Stimulated activated CD4-positive, alpha-beta T cell treated with anti-CD3 and anti-CD28 coated beads, Interleukin-2, amount 100 ng/mL, for 4 hours (primary cell): ENCODE data around the gene NINL.

Experiments
- DNase-seq: peaks from one replicate; pipeline ENCODE4 v3.0.0-alpha.2; 2020; ENCODE audit warnings: low read depth

Gene NINL

DNA sequence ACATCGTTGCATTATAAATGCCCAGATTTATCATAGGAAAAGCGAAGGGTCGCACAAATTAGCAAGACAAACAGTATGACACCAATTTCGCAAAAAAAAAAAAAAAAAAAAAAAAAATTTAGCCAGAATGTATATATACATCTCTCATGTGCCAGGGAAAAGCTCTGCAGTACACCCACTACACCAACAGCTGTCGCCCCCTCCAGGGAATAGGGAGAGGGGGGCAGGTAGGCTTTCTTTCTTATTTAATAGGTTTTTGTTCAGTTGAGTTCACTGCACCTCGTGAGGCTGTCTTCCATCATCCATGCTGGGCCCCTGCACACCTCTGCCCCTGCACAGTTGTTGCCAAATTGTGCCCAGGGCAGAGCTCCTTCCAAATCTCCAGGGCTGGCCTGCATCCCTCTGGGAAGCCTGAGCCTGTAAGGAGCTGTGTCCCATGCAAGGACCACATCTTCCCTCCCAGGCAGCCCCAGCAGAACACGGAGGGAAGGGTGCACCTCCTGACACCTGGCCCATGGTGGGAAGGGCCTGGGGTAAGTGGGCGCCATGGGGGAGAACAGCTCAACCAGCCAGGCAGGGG, 85.4 kb downstream of the NINL start:
- DNase-seq: no peak

DNA sequence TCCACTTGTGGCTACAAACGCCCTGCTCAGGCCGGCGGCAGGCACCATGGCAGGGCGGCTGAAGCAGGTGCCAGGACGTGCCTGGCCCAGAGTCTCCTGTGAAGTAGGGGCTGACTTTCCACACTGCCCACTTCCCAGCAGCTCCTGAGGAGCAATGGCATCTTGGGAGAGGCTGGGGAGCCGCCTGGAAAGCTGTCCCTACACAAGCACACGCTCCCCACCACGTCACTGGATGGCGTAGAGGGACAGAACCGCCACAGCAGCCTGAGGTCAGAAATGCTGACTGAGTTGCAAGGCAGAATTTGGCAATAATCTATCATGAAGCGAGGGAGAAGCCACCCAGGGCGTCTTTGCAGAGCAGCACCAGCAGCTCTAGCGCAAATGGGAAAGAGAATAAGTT, 86.3 kb downstream of the NINL start:
- no peak for DNase-seq

DNA sequence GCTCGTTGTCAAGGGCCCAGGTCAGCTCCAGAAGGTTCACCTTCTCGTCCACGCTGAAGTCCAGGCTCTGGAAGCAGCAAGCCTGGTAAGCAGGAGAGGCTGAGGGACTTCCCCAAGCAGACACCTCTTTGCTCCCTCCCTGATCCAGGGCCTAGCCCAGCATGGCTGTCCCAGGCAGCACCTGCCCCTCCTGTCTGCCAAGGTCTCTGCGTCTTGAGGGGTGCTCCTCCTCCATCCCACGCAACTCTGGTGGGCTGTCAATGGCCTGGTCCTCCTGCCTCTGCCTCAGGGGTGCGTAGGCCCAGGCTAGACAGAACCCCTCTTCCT, 87.1 kb downstream of the NINL start:
- DNase-seq: no peak

DNA sequence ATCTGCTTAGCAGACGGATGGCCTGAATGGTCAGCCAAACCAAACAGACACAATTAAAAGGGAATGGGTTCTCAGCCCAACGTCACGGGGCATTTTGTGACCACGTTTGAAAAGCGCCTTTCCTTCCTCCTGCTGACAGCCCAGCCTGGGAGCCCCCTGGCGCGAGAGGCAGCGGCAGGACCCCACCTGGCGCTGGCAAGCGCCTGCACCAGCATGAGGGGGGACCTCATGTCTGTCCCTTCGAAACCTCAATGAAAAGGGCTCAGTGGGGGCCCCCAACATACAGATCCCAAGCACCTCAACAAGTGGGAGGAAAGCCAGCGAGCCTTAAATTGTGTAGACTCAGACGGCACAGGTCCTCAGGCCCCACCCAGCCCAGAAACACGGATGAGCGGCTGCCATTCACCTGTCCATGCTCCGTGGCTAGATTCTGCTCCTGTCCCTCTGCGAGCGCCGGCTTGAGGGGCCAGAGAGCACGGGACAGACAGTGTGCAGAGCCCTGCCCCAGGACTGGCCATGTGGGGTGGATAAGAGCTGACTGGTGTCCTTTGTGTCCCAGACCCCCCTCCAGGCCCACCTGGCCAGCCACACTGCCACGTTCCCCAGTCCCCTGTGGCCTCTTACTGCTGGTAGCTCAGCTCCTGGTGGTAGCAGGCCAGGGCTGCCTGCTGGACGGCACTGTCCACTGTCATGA, 87.6 kb downstream of the NINL start:
- no peak for DNase-seq

DNA sequence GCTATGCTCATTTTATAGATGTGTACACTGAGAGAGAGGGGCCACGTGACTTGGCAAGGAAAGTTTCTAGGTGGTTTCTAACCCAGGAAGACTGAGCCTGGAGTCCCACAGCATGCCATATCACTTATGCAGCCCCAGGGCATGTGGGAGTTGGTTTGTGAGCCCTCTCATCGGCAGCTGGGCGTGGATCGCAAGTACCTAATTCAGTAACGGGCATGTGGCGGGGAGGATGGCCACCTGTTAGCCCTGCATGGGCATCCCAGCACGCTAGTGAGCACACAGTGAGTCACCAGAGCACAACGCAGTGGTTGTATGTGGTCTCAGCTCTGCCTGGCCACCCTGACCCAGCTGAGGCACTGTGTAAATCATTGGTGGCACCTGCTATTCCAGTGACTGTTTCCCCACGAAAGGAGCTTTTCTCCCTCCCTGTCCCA, 88.3 kb downstream of the NINL start:
- no peak for DNase-seq

DNA sequence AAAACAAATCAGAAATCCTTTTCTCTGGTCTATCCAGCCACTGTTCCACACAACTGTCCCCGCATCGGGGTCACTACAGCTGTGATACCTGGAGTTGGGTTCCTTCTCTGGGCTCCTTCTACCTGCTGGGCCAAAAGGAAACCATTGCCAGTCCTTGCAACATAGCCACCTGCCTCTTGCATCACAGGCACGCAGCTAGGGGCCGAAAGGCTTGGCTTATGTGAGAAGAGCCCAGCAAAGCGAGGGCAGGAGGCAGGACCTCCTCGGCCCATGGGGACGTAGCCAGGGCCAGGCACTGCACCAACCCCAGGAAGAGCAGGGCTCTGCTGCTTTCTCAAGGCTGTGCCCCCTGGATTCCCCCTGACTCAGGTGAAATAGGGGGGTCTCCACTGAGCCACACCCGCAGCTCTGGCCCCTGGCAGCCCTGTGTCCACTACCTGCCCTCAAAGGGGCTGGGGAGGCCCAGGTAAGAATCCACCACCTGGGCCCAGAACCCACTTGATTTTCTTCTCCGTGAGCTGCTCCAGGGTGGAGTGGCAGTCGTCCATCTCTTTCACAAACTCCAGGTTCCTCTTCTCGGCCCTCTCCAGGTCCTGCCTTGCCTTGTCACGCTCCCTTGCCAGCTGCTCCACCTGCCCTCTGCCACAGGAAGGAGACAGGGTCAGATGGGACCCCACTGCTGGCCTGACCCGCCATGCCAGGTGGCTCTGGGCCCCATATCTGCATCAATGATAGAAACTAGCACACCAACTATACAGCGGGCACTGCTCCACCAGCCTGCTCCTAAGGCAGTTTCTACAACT, 89.0 kb downstream of the NINL start:
- DNase-seq: no peak

DNA sequence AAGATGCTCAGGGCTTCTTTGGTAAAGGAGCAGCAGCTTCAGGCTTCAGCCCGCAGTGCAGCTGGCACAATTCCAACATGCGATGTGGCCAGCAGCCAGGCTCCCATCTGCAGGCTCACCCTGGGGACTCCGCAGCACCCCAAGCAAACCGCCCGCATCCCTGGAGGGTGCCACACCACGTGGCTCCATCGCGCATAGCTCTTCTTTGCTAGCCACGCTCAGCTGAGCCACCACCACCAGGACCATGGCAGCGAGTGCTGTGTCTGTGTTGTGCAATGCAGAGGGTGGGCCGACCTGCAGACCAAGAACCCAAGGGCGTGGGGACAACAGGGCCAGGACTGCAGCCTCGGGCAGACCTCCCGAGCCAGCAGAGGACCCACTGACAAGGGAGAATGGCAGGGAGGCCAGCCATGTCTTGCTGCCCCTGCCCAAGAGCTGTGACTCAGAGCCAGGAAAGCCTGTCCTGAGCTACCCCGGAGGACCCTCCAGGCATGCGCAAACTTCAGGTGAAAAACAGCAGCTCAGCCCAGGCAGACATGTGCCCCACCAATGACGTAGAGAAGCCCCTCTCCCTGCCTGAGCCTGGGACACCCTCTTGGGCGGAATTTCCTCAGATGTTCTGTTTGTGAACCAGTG, 90.0 kb downstream of the NINL start:
- no peak for DNase-seq

DNA sequence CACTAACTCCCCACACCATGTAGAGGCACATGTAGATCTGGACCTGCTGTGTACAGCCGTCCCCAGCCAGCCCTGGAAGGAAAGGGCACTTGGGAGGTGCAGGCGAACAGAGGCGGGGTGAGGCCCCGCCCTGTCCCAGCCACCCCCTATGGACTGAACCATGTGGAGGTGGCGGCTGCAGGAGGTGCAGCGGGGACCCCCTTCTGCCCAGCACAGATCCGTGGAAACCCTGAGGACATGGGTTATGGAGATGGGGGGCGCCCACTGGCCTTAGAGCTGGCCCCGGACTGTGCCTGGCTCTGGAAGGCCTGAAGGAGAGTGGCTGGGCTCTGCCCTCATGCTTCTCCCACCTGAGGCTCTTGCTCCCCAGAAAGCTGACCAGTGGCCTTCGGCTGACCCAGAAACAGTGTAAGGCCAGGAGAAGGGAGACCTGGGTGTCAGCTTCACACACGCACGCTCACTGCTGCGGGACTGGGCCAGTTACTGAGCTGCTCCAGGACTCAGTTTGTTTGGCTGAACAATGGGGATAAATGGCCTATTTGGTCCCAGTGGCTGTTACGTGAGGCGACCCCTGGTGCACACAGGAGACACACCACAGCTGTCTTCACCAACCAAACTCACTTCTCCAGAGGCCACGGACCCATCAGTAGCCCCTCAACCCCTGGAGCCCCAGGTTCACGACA, 90.7 kb downstream of the NINL start:
- no peak for DNase-seq

DNA sequence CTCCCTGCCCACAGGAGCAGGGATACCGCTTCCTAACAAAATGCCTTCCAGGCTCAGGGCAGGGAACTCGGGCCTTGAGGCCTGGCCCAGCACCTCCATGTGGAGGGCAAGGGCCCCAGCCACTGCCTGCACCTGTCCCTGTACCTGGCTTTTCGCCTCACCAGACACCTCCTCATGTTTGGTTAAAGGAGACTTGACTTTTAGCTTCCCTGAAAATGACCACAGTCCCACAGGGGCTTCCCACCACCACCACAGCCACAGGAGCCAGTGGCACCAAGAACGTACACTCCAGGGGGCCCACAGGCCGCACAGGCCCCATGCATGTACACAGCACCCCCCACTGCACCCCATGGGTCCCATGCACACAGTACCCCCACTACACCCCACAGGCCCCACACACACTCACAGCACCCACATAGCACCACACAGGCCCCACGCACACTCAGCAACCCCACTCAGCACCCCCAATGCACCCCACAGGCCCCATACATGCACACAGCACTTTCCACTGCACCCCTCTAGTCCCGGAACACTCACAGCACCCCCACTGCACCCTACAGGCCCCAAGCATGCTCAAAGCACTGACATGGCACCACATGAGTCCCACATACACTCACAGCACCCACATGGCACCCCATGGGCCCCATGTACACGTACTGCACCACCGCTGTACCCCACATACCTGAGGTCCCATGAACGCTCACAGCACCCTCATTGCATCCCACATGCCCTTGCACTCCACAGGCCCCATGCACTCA, 91.4 kb downstream of the NINL start:
- DNase-seq: no peak

DNA sequence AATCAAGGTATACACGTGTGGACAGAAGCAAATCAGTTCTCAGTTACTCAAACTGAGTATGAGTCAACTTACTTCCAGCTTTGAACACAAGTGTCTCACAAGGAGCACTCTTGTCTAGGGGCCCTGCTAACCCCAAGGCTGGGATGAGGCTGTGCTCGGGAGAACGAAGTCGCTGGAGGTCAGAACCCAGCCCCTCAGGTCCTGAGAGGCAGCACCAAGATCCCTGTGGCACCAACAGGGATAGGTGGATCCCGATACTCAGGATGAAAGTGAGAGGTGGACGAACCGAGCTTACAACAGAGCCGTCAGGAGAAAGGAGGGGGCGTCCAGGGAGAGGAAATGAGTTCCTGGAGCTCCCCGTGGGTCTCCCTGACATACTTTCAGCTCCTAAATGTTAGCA, 92.2 kb downstream of the NINL start:
- DNase-seq: no peak

DNA sequence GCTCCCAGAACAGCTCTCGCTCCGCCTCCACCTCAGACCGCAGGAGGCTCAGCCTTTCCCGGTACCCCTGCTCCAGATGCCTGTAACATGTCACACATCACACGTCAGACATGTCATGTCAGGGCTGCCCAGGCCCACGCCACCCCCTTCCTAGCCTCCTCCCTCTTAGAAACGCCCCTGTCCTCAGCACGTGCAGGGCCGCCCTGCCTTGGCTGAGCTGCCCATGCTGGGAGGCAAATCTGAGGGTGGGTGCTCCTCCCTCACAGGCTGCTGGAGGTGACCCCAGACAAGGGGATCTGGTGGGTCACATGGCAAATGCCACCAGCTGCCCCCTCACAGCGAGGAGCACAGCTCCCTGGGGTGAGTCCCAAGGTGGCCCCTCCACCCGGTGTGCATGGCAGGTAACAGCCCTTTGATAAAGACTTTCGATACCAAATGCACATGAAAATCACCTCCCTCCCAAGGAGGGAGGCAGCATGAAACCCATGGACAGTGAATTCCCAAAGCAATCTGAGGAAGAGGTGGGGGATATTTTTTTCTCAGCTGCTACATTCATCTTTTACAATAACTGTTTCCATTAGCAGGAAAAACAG, 93.8 kb downstream of the NINL start:
- no peak for DNase-seq

DNA sequence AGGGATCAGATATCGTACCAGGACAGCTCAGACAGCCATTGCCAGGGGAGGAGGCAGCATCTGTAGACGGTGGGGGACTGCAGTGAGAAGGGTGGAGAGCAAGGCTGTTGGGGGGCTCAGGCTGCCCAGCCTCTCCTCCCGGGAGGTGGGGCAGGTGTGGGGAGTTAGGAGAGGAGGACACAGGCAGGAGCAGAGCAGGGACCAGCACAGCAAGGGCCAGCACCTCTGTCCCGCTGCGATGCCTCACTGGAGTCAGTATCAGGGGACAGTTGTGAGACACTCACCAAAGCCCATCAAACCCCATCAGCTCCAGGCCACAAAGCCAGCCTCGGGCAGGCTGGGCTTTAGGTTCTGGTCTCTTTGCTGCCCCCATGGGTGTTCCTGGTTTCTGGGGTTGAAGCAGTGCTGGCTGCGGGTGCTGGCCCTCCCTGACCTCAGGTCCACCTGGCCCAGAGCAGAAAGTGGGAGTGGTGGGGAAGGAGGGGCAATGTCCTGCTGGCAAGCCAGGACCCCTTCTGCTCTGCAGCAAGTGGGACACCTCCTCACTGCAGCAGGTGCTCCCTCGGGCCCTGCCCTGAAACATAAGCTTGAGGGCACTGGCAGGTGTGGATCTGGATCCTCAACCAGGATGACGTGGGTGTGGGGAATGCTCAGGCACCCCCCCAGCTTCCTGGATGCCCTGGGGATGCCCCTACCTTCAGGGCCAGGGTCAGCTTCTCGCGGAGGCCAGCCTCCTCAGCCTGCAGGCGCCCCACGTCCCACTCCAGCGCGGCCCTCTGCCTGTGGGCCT, 94.5 kb downstream of the NINL start:
- no peak for DNase-seq

DNA sequence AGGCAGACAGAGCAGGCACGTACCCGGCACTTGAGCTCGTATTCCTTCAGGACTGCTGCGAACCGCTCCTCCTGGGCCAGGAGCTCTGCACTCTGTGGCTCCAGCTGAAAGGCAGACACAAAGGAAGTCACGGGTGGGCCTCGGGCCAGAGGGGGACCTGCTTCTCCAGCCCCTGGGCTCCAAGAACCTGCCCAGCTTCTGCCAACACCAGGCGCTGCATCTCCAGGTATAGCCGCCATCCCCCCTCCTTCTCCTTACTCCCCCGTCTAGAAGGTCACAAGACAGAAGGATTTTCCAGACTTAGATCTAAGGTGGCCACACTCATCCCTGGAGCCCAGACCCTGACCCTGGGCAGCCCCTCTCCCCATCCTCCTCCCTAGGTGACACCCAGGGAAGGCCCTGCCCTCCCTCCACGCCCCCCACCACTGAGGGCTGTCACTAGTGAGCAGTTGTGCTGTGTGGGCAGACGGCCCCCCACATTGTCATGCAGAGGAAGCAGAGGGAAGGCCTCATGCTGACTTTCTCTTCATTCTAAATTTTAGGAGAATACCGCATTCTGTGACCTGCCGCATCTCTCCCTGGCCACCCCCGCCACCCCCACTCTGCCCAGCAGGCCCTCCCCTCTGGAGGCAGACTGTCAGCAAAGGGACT, 96.0 kb downstream of the NINL start:
- DNase-seq: no peak

DNA sequence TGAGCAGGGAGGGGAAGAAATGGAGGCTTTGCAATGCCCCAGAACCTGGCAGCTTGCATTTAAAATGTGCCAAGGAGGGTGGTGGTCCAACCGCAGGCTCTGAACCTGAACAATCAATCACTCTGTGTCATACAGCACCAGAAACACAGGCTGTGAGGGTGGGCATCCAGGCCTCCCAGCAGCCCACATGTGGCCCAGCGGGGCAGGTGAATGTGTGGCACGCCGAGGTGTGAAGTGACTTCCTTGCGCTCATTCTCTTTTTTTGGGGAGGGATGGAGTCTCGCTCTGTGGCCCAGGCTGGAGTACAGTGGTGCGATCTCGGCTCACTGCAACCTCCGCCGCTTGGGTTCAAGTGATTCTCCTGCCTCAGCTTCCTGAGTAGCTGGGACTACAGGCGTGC, 97.4 kb downstream of the NINL start:
- DNase-seq: no peak

DNA sequence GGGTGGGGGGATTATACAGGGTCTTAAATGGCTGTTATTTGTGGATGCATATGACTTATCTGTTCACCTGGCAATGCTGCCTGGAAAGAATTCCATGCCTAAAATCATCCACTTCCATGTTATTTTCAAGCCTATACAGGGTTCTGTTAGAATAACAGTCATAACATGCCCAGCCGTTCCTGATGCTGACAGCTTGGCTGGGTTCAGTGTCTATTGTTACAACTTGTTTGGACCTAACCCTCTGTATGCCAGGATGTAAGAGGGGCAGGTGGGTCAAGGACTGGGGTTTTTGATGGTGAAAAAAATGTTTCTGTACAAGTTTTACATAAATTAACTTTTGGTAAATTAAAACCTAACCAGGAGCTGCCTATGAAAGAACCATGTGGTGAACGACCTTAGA, 98.0 kb downstream of the NINL start:
- DNase-seq: no peak

DNA sequence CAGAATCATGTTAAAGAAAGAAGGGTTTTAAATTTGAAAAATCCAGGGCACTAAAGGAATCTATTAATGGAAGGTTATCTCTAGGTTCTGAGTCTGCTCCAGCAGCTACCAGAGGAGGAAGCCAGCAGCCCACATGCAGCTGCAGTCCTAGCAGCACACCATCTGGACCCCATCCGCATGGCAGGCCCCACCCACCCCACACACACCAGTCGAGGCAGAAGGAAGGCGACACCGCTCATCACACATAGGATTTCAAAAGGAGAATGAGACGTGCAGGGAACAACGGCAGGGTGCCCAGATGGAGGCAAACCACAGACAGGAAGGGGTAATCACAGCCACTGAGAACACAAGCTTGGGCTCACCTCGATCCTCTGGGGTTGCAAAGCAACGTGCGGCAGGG, 99.0 kb downstream of the NINL start:
- no peak for DNase-seq

DNA sequence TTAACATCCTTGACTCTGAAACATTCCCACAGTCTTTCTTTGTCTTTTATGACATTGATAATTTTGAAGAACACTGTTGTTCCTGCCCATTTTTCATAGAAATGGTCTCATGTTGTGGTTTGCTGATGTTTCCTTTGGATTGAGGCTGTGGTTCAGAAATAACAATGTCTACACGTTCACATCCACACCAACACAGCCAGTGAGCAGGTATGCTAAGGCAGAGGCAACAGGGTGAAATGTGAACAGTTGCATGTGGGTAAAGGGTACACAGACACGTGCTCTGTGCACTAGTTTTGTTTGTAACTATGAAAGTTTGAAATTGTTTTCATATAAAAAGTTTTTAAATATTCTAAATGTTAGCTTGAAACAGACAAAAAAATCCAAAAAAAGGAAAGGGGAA, 99.5 kb downstream of the NINL start:
- DNase-seq: no peak

DNA sequence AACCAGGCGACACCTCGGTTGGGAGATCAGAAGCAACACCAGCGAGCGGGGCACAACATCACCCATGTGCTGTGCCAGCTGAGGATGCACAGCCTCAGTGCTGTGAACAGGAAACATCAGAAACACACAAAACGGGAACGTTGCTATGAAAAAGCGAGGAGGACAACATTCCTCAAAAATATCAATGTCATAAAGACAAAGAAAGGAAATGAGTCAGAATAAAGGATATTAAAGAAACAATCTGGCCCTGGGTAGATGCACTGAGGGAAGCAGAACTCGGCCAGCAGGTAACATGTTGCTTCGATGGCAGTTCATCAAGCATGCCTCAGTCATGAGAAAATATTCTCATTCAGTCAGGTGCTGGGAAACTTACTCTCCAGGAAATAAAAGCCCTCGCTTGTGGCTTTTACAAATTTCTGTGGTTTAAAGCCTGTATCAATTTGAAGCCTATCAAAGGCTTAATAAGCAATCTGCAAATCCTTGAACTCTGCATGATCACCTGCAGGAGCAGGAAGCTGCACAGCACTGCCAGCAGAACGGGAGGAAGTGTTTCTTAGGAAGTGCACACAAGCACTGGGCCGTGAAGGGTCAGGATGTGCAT, 100.3 kb downstream of the NINL start:
- no peak for DNase-seq

DNA sequence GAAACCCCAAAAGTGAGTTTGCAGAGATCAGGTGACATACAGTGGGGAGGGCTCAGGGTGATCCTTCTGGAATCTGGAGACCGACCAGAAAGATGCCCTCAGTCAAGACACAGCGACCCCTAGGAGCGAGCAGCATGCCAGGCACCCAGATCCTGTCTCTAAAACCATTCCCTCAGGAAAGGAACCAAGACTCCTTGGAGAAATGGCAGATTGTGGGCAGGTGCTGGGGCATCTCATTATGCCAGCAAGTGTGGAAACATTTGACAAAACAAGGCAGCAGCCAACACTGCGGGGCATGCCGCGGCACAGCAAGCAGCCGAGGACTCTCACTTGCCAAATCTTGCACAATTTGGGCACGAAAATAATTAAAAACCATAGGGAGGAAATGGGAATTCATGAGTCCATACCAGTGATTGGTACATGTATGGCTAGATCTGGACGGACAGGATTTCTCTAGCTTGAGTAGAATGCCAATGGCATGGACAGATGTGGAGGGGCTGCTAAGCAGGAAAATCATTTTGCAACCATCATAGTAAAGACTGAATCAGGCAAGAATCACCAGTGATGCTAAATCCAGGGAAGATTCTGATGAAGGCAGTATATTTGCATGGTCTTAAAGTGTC, 101.0 kb downstream of the NINL start:
- DNase-seq: no peak
